ENCODE results near the gene ZNF552. TPM values are rescaled to one million over a fixed set of nuclear protein-coding genes. Genes with fewer than 3 reads are reported as not detected.

ZNF552 gene
- total RNA-seq, 1 experiment from 2014 or later: 13.1 TPM

DNA sequence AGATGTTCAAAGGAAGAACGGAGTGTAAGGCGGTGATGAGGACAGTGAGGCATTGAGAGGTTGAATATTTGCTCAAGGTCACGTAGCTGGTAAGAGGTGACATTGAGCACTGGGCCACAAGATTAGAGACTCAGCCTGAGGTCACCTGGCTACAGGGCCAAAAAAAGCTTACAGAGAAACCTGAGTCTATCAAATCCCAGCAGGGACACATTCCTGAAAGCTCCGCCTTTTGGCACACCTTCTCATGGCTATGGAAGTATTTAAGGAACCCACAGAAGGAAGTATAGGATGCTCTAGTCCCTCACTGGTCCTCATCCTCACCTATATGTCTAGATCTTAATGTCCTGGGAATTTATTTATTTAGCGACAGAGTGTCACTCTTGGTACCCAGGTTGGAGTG lies 27.8 kb downstream of the ZNF552 start (continued):
- TF ChIP-seq, protein P1, sequence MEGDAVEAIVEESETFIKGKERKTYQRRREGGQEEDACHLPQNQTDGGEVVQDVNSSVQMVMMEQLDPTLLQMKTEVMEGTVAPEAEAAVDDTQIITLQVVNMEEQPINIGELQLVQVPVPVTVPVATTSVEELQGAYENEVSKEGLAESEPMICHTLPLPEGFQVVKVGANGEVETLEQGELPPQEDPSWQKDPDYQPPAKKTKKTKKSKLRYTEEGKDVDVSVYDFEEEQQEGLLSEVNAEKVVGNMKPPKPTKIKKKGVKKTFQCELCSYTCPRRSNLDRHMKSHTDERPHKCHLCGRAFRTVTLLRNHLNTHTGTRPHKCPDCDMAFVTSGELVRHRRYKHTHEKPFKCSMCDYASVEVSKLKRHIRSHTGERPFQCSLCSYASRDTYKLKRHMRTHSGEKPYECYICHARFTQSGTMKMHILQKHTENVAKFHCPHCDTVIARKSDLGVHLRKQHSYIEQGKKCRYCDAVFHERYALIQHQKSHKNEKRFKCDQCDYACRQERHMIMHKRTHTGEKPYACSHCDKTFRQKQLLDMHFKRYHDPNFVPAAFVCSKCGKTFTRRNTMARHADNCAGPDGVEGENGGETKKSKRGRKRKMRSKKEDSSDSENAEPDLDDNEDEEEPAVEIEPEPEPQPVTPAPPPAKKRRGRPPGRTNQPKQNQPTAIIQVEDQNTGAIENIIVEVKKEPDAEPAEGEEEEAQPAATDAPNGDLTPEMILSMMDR (IDR thresholded peaks at IDR 0.05): no peak
- TF ChIP-seq ZNF219 (CRISPR knock-in tag; IDR thresholded peaks at IDR 0.05; ENCODE audit: borderline replicate concordance) (no peak), ZNF263 (CRISPR knock-in tag; IDR thresholded peaks at IDR 0.05; ENCODE audit: low read depth) (no peak), ATF2 (CRISPR knock-in tag; IDR thresholded peaks at IDR 0.05; ENCODE audit: borderline replicate concordance, low read depth) (no peak)
- TF ChIP-seq, protein P2, sequence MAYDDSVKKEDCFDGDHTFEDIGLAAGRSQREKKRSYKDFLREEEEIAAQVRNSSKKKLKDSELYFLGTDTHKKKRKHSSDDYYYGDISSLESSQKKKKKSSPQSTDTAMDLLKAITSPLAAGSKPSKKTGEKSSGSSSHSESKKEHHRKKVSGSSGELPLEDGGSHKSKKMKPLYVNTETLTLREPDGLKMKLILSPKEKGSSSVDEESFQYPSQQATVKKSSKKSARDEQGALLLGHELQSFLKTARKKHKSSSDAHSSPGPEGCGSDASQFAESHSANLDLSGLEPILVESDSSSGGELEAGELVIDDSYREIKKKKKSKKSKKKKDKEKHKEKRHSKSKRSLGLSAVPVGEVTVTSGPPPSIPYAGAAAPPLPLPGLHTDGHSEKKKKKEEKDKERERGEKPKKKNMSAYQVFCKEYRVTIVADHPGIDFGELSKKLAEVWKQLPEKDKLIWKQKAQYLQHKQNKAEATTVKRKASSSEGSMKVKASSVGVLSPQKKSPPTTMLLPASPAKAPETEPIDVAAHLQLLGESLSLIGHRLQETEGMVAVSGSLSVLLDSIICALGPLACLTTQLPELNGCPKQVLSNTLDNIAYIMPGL (CRISPR knock-in tag; IDR thresholded peaks at IDR 0.05): no peak
- TF ChIP-seq, protein P3, sequence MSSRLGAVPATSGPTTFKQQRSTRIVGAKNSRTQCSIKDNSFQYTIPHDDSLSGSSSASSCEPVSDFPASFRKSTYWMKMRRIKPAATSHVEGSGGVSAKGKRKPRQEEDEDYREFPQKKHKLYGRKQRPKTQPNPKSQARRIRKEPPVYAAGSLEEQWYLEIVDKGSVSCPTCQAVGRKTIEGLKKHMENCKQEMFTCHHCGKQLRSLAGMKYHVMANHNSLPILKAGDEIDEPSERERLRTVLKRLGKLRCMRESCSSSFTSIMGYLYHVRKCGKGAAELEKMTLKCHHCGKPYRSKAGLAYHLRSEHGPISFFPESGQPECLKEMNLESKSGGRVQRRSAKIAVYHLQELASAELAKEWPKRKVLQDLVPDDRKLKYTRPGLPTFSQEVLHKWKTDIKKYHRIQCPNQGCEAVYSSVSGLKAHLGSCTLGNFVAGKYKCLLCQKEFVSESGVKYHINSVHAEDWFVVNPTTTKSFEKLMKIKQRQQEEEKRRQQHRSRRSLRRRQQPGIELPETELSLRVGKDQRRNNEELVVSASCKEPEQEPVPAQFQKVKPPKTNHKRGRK (CRISPR knock-in tag; IDR thresholded peaks at IDR 0.05; ENCODE audit: borderline replicate concordance): no peak

DNA sequence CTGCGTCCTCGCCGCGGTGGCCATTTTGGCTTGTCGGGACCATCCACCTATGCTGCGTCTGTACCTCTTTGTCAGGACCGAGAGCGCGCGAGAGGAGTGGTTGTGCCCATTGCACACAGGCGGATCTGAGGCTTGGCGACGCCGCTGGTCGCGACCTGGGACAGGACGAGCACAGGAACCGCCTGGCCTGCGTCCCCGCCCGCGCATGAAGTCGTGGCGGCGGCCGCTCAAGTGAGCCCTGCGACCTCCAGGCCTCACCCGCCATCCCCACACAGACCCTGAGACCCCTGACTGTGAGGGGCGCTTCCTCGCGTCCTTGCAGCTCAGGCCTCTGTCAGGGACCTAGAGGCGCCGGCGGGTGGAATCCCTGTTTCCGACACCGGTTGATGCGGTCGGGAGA lies 28.4 kb downstream of the ZNF552 start:
- H3K27me3 Mint-ChIP-seq (ENCODE audit: low read depth): no peaks in the 10 kb centered on the region
- no peak for DNase-seq (ENCODE audit: low spot score)
- ChIA-PET CTCF (no interaction called here), POLR2A (interaction anchor here (1.9 kb wide), 1 partner anchor 17 kb away, joined by 4 read pairs; the partner anchor contains the start of gene ZNF586)
- TF ChIP-seq, protein P4, sequence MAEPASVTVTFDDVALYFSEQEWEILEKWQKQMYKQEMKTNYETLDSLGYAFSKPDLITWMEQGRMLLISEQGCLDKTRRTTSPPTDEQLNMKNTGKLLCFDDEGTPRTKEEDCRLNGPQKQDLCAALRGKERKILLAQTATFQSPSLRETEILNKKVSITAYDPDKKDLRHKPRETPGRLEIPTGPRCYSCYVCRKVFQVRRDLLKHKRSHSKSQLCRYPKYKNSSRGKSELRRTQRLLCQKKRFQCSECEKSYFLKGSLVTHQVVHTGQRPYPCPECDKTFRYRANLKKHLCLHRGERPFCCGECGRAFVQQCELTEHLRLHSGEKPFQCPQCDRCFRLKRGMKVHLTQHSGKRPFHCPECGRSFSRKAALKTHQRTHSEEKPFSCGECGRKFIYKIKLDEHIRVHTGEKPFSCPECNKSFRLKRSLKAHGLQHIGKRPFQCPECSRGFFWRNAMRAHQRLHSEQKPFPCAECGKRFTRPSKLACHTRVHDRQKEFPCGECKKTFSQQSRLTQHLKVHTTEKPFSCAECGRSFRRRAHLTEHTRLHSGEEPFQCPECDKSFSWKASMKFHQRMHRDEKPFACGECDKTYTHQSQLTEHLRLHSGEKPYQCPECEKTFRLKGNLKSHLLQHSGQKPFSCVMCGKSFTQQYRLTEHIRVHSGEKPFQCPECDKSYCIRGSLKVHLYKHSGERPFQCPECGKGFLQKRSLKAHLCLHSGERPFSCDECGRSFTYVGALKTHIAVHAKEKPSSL (CRISPR knock-in tag; conservative IDR thresholded peaks at IDR 0.05): no peak
- no peak for TF ChIP-seq ZNF138 (CRISPR knock-in tag; conservative IDR thresholded peaks at IDR 0.05)
- no peak for TF ChIP-seq CREM (CRISPR knock-in tag; IDR thresholded peaks at IDR 0.05)
- peaks cover 28% of the 10 kb centered on the region for H3K36me3 Mint-ChIP-seq
- H3K4me1 Mint-ChIP-seq: peaks cover 12% of the 10 kb centered on the region
- H3K9me3 Mint-ChIP-seq: no peaks in the 10 kb centered on the region
- peak overlapping the region; percentile 69 for H3K27ac Mint-ChIP-seq
- H3K4me3 Mint-ChIP-seq: no peak overlapping the region
- peak; percentile 26; the same call in 1 of the 2 replicates for ATAC-seq

GRCh38 chr19:57779220-57779845 lies 35.4 kb downstream of the ZNF552 start:
- ChIA-PET CTCF (no interaction called here), POLR2A (no interaction called here)
- DNase-seq (ENCODE audit: low spot score): no peak
- Mint-ChIP-seq H3K27ac (no peak overlapping the region), H3K27me3 (ENCODE audit: low read depth) (no peaks in the 10 kb centered on the region), H3K9me3 (no peaks in the 10 kb centered on the region), H3K36me3 (peaks cover 58% of the 10 kb centered on the region), H3K4me1 (peaks cover 4% of the 10 kb centered on the region; the same call in 1 of the 2 replicates), H3K4me3 (no peak overlapping the region)
- ATAC-seq: no peak
- TF ChIP-seq GRHL2 (CRISPR knock-in tag; IDR thresholded peaks at IDR 0.05; ENCODE audit: insufficient replicate concordance, severe bottlenecking) (no peak), NR3C1 (CRISPR knock-in tag; conservative IDR thresholded peaks at IDR 0.05; ENCODE audit: low read depth) (no peak), ZNF232 (CRISPR knock-in tag; IDR thresholded peaks at IDR 0.05) (no peak), ZNF416 (CRISPR knock-in tag; IDR thresholded peaks at IDR 0.05) (no peak)
- TF ChIP-seq, protein P5, sequence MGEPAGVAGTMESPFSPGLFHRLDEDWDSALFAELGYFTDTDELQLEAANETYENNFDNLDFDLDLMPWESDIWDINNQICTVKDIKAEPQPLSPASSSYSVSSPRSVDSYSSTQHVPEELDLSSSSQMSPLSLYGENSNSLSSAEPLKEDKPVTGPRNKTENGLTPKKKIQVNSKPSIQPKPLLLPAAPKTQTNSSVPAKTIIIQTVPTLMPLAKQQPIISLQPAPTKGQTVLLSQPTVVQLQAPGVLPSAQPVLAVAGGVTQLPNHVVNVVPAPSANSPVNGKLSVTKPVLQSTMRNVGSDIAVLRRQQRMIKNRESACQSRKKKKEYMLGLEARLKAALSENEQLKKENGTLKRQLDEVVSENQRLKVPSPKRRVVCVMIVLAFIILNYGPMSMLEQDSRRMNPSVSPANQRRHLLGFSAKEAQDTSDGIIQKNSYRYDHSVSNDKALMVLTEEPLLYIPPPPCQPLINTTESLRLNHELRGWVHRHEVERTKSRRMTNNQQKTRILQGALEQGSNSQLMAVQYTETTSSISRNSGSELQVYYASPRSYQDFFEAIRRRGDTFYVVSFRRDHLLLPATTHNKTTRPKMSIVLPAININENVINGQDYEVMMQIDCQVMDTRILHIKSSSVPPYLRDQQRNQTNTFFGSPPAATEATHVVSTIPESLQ (CRISPR knock-in tag; IDR thresholded peaks at IDR 0.05): no peak
- TF ChIP-seq, protein P3 (CRISPR knock-in tag; IDR thresholded peaks at IDR 0.05; ENCODE audit: borderline replicate concordance): no peak
